ENCODE results near the gene KIT. TPM values are rescaled to one million over a fixed set of nuclear protein-coding genes. Genes with fewer than 3 reads are reported as not detected.

The KIT gene
- polyA plus RNA-seq, 4 donors, result 16.2 to 19.9 (median 17.9) TPM

GRCh38 chr4:54659749-54660535 is 2.2 kb downstream of the KIT start:
- DNase-seq (ENCODE audit: low read depth in 4 of 4, low spot score in 3 of 4), result no peak

- DNase-seq (ENCODE audit: low read depth in 4 of 4, low spot score in 3 of 4), result no peak
Measured at GRCh38 chr4:54660591-54660990, 2.8 kb downstream of the KIT start.

GRCh38 chr4:54661169-54661568 is 3.4 kb downstream of the KIT start:
- no peak for DNase-seq (ENCODE audit: low read depth in 4 of 4, low spot score in 3 of 4)

GRCh38 chr4:54661686-54662085 is 3.9 kb downstream of the KIT start:
- no peak for DNase-seq (ENCODE audit: low read depth in 4 of 4, low spot score in 3 of 4)

- DNase-seq (ENCODE audit: low read depth in 4 of 4, low spot score in 3 of 4), result no peak
Measured at GRCh38 chr4:54662123-54662522, 4.4 kb downstream of the KIT start.

- no peak for DNase-seq (ENCODE audit: low read depth in 4 of 4, low spot score in 3 of 4)
Measured at GRCh38 chr4:54662901-54663585, 5.3 kb downstream of the KIT start.

GRCh38 chr4:54664400-54664799 is 6.6 kb downstream of the KIT start:
- DNase-seq (ENCODE audit: low read depth in 4 of 4, low spot score in 3 of 4), result no peak

GRCh38 chr4:54668014-54668611 is 10.4 kb downstream of the KIT start:
- no peak for DNase-seq (ENCODE audit: low read depth in 4 of 4, low spot score in 3 of 4)

- no peak for DNase-seq (ENCODE audit: low read depth in 4 of 4, low spot score in 3 of 4)
Measured at GRCh38 chr4:54669831-54670230, 12.1 kb downstream of the KIT start.

- no peak for DNase-seq (ENCODE audit: low read depth in 4 of 4, low spot score in 3 of 4)
Measured at GRCh38 chr4:54675721-54676461, 18.1 kb downstream of the KIT start.

- DNase-seq (ENCODE audit: low read depth in 4 of 4, low spot score in 3 of 4), result no peak
Measured at GRCh38 chr4:54676658-54677057, 18.9 kb downstream of the KIT start.

- no peak for DNase-seq (ENCODE audit: low read depth in 4 of 4, low spot score in 3 of 4)
Measured at GRCh38 chr4:54677416-54677815, 19.7 kb downstream of the KIT start.

GRCh38 chr4:54677853-54678650 is 20.3 kb downstream of the KIT start:
- no peak for DNase-seq (ENCODE audit: low read depth in 4 of 4, low spot score in 3 of 4)

GRCh38 chr4:54678826-54679225 is 21.1 kb downstream of the KIT start:
- DNase-seq (ENCODE audit: low read depth in 4 of 4, low spot score in 3 of 4), result no peak

- DNase-seq (ENCODE audit: low read depth in 4 of 4, low spot score in 3 of 4), result no peak
Measured at GRCh38 chr4:54679813-54680212, 22.1 kb downstream of the KIT start.

GRCh38 chr4:54683616-54684346 is 26.0 kb downstream of the KIT start:
- no peak for DNase-seq (ENCODE audit: low read depth in 4 of 4, low spot score in 3 of 4)

GRCh38 chr4:54685810-54686209 is 28.1 kb downstream of the KIT start:
- DNase-seq (ENCODE audit: low read depth in 4 of 4, low spot score in 3 of 4), result no peak

- DNase-seq (ENCODE audit: low read depth in 4 of 4, low spot score in 3 of 4), result no peak
Measured at GRCh38 chr4:54687887-54688841, 30.4 kb downstream of the KIT start.

All from right renal pelvis (tissue), 4 donors.